ENCODE data around the gene USP26.
"Not testable (repeated sequence)": the region's sequence is repeated elsewhere in the genome, so short reads cannot be mapped to it uniquely, and the experiment has no call there.

USP26 gene

GRCh38 chrX:133097031-133097430 lies at the start of gene USP26:
TSS of gene USP26 (minus strand) at chrX:133097109. CDS start at chrX:133028220, 68,889 bp downstream.
- no peak for DNase-seq

- no peak for DNase-seq
Measured at GRCh38 chrX:133134282-133134681, 37.4 kb upstream of the USP26 start.

GRCh38 chrX:133120406-133120805 lies 23.5 kb upstream of the USP26 start:
- DNase-seq: no peak

- DNase-seq: no peak
Measured at GRCh38 chrX:133094098-133094731, 2.7 kb downstream of the USP26 start.

GRCh38 chrX:133090236-133090809 lies 6.6 kb downstream of the USP26 start:
- DNase-seq: no peak

- DNase-seq: no peak
Measured at GRCh38 chrX:133089411-133089810, 7.5 kb downstream of the USP26 start.

- no peak for DNase-seq
Measured at GRCh38 chrX:133085785-133086184, 11.1 kb downstream of the USP26 start.

- not testable (repeated sequence) for DNase-seq
Measured at GRCh38 chrX:133085056-133085455, 11.9 kb downstream of the USP26 start.

GRCh38 chrX:133083899-133084298 lies 13.0 kb downstream of the USP26 start:
- DNase-seq: no peak

GRCh38 chrX:133081990-133082389 lies 14.9 kb downstream of the USP26 start:
- no peak for DNase-seq

GRCh38 chrX:133077856-133078255 lies 19.1 kb downstream of the USP26 start:
- not testable (repeated sequence) for DNase-seq

GRCh38 chrX:133072566-133072965 lies 24.3 kb downstream of the USP26 start:
- DNase-seq: no peak

GRCh38 chrX:133068461-133068860 lies 28.4 kb downstream of the USP26 start:
- no peak for DNase-seq

GRCh38 chrX:133056341-133056740 lies 40.6 kb downstream of the USP26 start:
- DNase-seq: no peak

GRCh38 chrX:133054761-133055405 lies 42.0 kb downstream of the USP26 start:
- DNase-seq: no peak

- no peak for DNase-seq
Measured at GRCh38 chrX:133053861-133054598, 42.9 kb downstream of the USP26 start.

- DNase-seq: no peak
Measured at GRCh38 chrX:133048751-133049150, 48.2 kb downstream of the USP26 start.

- DNase-seq: no peak
Measured at GRCh38 chrX:133046601-133047000, 50.3 kb downstream of the USP26 start.

- DNase-seq: no peak
Measured at GRCh38 chrX:133045986-133046385, 50.9 kb downstream of the USP26 start.

GRCh38 chrX:133044145-133044786 lies 52.6 kb downstream of the USP26 start:
- DNase-seq: not testable (repeated sequence)

- DNase-seq: no peak
Measured at GRCh38 chrX:133042260-133042659, 54.6 kb downstream of the USP26 start.

- no peak for DNase-seq
Measured at GRCh38 chrX:133033010-133033409, 63.9 kb downstream of the USP26 start.

- no peak for DNase-seq
Measured at GRCh38 chrX:133018229-133018628, 78.7 kb downstream of the USP26 start.

Data from stimulated activated CD4-positive, alpha-beta T cell treated with anti-CD3 and anti-CD28 coated beads, Interleukin-2, amount 100 ng/mL, for 24 hours (primary cell).